GM23338 (cell line): ENCODE measurements around the gene NUDT11. TPM values are rescaled to one million over a fixed set of nuclear protein-coding genes. Genes with fewer than 3 reads are reported as not detected.
A peak's percentile ranks its signal among the peaks of the same experiment; 100 is the strongest.

Experiments
- ATAC-seq: fragments of 200-7000 bp; cut with Tn5 transposase; 3 replicates; pipeline ENCODE4 v1.9.1; 2020
- DNase-seq: peaks from one replicate; pipeline ENCODE4 v3.0.0-alpha.2; 2015; ENCODE audit warnings: low spot score
- H2AFZ ChIP-seq: fragments of 200-600 bp; sonication (generic); 2 replicates; pipeline ENCODE4 v1.8.0; 2016; ENCODE audit warnings: antibody characterized with exemption, mild to moderate bottlenecking, moderate library complexity
- H3F3A ChIP-seq: fragments of 200-600 bp; sonication (generic); replicated peaks from 2 replicates; pipeline ENCODE4 v1.8.0; 2017; ENCODE audit warnings: antibody characterized with exemption, mixed run types, low read depth
- H3K27ac ChIP-seq: fragments of 200-600 bp; sonication (generic); 2 replicates; pipeline ENCODE4 v1.6.1; 2016; ENCODE audit warnings: low read depth
- H3K27me3 ChIP-seq: fragments of 200-600 bp; sonication (generic); 2 replicates; pipeline ENCODE4 v1.8.0; 2016; ENCODE audit warnings: mild to moderate bottlenecking, mixed run types, moderate library complexity; ENCODE audit not compliant: insufficient read depth
- H3K36me3 ChIP-seq: fragments of 200-600 bp; sonication (generic); 2 replicates; pipeline ENCODE4 v1.8.0; 2016; ENCODE audit warnings: mild to moderate bottlenecking; ENCODE audit not compliant: insufficient read depth
- H3K4me1 ChIP-seq: fragments of 200-600 bp; sonication (generic); 2 replicates; pipeline ENCODE4 v1.8.0; 2016; ENCODE audit warnings: mild to moderate bottlenecking, moderate library complexity; ENCODE audit not compliant: insufficient read depth
- H3K4me2 ChIP-seq: fragments of 200-600 bp; sonication (generic); 2 replicates; pipeline ENCODE4 v1.7.1; 2017; ENCODE audit warnings: mixed run types
- H3K4me3 ChIP-seq: fragments of 200-600 bp; sonication (generic); 2 replicates; pipeline ENCODE4 v1.6.1; 2016; ENCODE audit warnings: mixed run types
- H3K79me2 ChIP-seq: fragments of 200-600 bp; sonication (generic); replicated peaks from 2 replicates; pipeline ENCODE4 v1.8.0; 2017; ENCODE audit warnings: mild to moderate bottlenecking; ENCODE audit not compliant: insufficient read depth
- H3K9me2 ChIP-seq: fragments of 200-600 bp; sonication (generic); 2 replicates; pipeline ENCODE4 v1.8.0; 2017; ENCODE audit not compliant: insufficient read depth
- H4K20me1 ChIP-seq: fragments of 200-600 bp; sonication (generic); replicated peaks from 2 replicates; pipeline ENCODE4 v1.8.0; 2017; ENCODE audit warnings: mild to moderate bottlenecking; ENCODE audit not compliant: insufficient read depth
- H3K27ac Mint-ChIP-seq: 2 replicates; pipeline ENCODE4 v1.8.0; 2020; ENCODE audit warnings: inconsistent platforms, mild to moderate bottlenecking, moderate library complexity, mixed read lengths
- H3K27me3 Mint-ChIP-seq: 3 replicates; pipeline ENCODE4 v1.8.0; 2022; ENCODE audit warnings: low read depth, mild to moderate bottlenecking, moderate library complexity, mixed read lengths, inconsistent platforms; ENCODE audit not compliant: insufficient read depth, poor library complexity
- H3K36me3 Mint-ChIP-seq: 3 replicates; pipeline ENCODE4 v1.8.0; 2021; ENCODE audit warnings: low read depth, mild to moderate bottlenecking, inconsistent platforms, moderate library complexity, mixed read lengths
- H3K4me1 Mint-ChIP-seq: 3 replicates; pipeline ENCODE4 v1.8.0; 2020; ENCODE audit warnings: mild to moderate bottlenecking, inconsistent platforms, mixed read lengths
- H3K4me3 Mint-ChIP-seq: 3 replicates; pipeline ENCODE4 v1.8.0; 2021; ENCODE audit warnings: moderate library complexity, mild to moderate bottlenecking, inconsistent platforms, mixed read lengths
- H3K9me3 Mint-ChIP-seq: 3 replicates; pipeline ENCODE4 v1.8.0; 2020; ENCODE audit warnings: moderate library complexity, mild to moderate bottlenecking, inconsistent platforms, mixed read lengths
- EZH2 ChIP-seq: fragments of 200-600 bp; sonication (generic); IDR thresholded peaks from one replicate; pipeline ENCODE4 v1.8.0; 2017; ENCODE audit warnings: antibody characterized with exemption, mild to moderate bottlenecking, low read depth; ENCODE audit not compliant: unreplicated experiment
- JUNB ChIP-seq: IDR thresholded peaks from one replicate; pipeline ENCODE4 v1.6.1; 2016; ENCODE audit warnings: antibody characterized with exemption; ENCODE audit not compliant: unreplicated experiment
- POLR2AphosphoS5 ChIP-seq: IDR thresholded peaks from 2 replicates; pipeline ENCODE4 v1.6.1; 2016; ENCODE audit warnings: antibody characterized with exemption, low read depth
- polyA plus RNA-seq: library from polyadenylated mRNA; unstranded; fragments of >200 nt; fragmentation: Nextera tagmentation; extraction: Ambion mirVana; gene quantifications from 2 replicates; pipeline ENCODE4 v1.2.1, GENCODE V29; 2016
- total RNA-seq: library from RNA; depleted of rRNA; stranded (reverse); fragments of >200 nt; shearing (Covaris generic); gene quantifications from 2 replicates; pipeline ENCODE4 v1.2.3, GENCODE V29; 2014
- TF ChIP-seq, protein P1 (sequence below), 2 experiments: fragments of 200-600 bp in 1 of 2; sonication (generic) in 1 of 2; conservative IDR thresholded peaks; 2 replicates each; pipeline versions ENCODE4 v1.5.1 to v1.6.1; 2016 to 2017; ENCODE audit warnings: antibody characterized with exemption in 2 of 2, low read depth in 2 of 2, mild to moderate bottlenecking in 2 of 2, moderate library complexity in 1 of 2
- TF ChIP-seq, protein P2 (sequence below): IDR thresholded peaks from one replicate; pipeline ENCODE4 v1.6.1; 2018; ENCODE audit warnings: antibody characterized with exemption; ENCODE audit not compliant: unreplicated experiment

Gene NUDT11
- total and polyA plus RNA-seq, 2 experiments from 2014 or later = 27.5 to 39.2 TPM

DNA sequence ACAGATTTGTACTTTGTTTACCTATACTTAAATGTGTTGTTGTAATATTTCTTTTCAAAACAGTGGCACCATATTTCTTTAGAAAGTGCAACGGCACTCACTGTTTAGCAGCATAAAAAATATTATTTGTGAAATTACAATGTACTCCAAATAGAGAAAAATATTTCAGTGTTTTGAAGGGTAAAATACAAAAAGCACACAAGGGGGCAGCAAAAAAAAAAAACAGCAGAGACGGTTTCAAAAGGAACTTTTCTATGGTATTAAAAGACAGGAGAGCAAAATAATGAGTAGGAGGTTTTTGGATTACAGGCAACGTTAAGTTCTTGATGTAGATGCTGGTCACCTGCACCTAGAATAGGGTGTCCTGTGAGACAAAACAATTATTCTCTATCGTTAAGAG, 2.0 kb downstream of the NUDT11 start:
- H4K20me1 ChIP-seq = peaks cover 8% of the 10 kb centered on the region; the same call in 1 of the 2 replicates
- peak overlapping the region; percentile 65 for H3K4me3 ChIP-seq
- peak overlapping the region; percentile 82 for H3K4me3 Mint-ChIP-seq
- no peaks in the 10 kb centered on the region for H3K9me2 ChIP-seq
- no peaks in the 10 kb centered on the region for H3K27me3 Mint-ChIP-seq
- H3K9me3 Mint-ChIP-seq = peaks cover 6% of the 10 kb centered on the region
- H3K4me1 Mint-ChIP-seq = peaks cover 11% of the 10 kb centered on the region; the same call in 2 of the 3 replicates
- no peaks in the 10 kb centered on the region for H3F3A ChIP-seq
- no peaks in the 10 kb centered on the region for H3K36me3 ChIP-seq
- peak overlapping the region; percentile 85 for H3K4me2 ChIP-seq
- H2AFZ ChIP-seq = no peak overlapping the region
- H3K4me1 ChIP-seq = peaks cover 13% of the 10 kb centered on the region; the same call in 1 of the 2 replicates
- 0 out of 2 replicates have a peak, but pooled peaks cover 6% of the 10 kb centered on the region for H3K27me3 ChIP-seq
- peaks cover 44% of the 10 kb centered on the region for H3K79me2 ChIP-seq
- DNase-seq (no peak), ATAC-seq (no peak)
- H3K27ac ChIP-seq = no peak overlapping the region
- no peak for TF ChIP-seq JUNB
- TF ChIP-seq, protein P1, sequence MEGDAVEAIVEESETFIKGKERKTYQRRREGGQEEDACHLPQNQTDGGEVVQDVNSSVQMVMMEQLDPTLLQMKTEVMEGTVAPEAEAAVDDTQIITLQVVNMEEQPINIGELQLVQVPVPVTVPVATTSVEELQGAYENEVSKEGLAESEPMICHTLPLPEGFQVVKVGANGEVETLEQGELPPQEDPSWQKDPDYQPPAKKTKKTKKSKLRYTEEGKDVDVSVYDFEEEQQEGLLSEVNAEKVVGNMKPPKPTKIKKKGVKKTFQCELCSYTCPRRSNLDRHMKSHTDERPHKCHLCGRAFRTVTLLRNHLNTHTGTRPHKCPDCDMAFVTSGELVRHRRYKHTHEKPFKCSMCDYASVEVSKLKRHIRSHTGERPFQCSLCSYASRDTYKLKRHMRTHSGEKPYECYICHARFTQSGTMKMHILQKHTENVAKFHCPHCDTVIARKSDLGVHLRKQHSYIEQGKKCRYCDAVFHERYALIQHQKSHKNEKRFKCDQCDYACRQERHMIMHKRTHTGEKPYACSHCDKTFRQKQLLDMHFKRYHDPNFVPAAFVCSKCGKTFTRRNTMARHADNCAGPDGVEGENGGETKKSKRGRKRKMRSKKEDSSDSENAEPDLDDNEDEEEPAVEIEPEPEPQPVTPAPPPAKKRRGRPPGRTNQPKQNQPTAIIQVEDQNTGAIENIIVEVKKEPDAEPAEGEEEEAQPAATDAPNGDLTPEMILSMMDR (conservative IDR thresholded peaks at IDR 0.05; ENCODE audit: low read depth in 2 of 2) = peak in 1 of 2 experiments; percentile 26; a peak in 1 of 4 replicates
- H3K36me3 Mint-ChIP-seq = peaks cover 3% of the 10 kb centered on the region; the same call in 2 of the 3 replicates
- H3K27ac Mint-ChIP-seq = no peak overlapping the region

DNA sequence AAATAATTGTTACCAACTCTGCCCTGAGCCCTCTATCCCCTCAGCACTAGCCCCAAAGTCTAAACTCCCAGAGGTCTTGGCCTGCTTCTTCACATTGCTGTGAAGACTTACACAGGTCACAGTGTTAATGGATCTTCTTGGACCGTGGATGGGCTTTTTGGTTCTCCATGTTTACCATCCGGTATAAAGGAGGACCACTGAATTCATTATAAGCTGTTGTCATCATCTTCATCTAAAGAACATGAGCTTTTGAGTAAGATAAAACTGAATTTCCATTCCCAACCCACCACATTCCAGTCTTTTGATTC, 8.5 kb downstream of the NUDT11 start:
- no peak overlapping the region for H3K4me3 Mint-ChIP-seq
- no peaks in the 10 kb centered on the region for H3K27me3 Mint-ChIP-seq
- peak overlapping the region; percentile 92; the same call in 1 of the 2 replicates for H3K27ac Mint-ChIP-seq
- Histone ChIP-seq H3K4me3 (no peak overlapping the region), H3K4me2 (no peak overlapping the region), H3F3A (no peaks in the 10 kb centered on the region), H3K27ac (no peak overlapping the region), H4K20me1 (peaks cover 4% of the 10 kb centered on the region; the same call in 1 of the 2 replicates), H3K36me3 (no peaks in the 10 kb centered on the region), H3K9me2 (no peaks in the 10 kb centered on the region), H3K4me1 (no peaks in the 10 kb centered on the region), H3K27me3 (no peaks in the 10 kb centered on the region), H3K79me2 (peaks cover 20% of the 10 kb centered on the region), H2AFZ (no peak overlapping the region)
- H3K4me1 Mint-ChIP-seq = peaks cover 6% of the 10 kb centered on the region; the same call in 2 of the 3 replicates
- no peaks in the 10 kb centered on the region; the same call in 2 of the 3 replicates for H3K36me3 Mint-ChIP-seq
- ATAC-seq (no peak), DNase-seq (no peak)
- no peaks in the 10 kb centered on the region for H3K9me3 Mint-ChIP-seq
- TF ChIP-seq EZH2 = no peak
- TF ChIP-seq, protein P1 (conservative IDR thresholded peaks at IDR 0.05; ENCODE audit: low read depth in 2 of 2) = no peak
- TF ChIP-seq, protein P2, sequence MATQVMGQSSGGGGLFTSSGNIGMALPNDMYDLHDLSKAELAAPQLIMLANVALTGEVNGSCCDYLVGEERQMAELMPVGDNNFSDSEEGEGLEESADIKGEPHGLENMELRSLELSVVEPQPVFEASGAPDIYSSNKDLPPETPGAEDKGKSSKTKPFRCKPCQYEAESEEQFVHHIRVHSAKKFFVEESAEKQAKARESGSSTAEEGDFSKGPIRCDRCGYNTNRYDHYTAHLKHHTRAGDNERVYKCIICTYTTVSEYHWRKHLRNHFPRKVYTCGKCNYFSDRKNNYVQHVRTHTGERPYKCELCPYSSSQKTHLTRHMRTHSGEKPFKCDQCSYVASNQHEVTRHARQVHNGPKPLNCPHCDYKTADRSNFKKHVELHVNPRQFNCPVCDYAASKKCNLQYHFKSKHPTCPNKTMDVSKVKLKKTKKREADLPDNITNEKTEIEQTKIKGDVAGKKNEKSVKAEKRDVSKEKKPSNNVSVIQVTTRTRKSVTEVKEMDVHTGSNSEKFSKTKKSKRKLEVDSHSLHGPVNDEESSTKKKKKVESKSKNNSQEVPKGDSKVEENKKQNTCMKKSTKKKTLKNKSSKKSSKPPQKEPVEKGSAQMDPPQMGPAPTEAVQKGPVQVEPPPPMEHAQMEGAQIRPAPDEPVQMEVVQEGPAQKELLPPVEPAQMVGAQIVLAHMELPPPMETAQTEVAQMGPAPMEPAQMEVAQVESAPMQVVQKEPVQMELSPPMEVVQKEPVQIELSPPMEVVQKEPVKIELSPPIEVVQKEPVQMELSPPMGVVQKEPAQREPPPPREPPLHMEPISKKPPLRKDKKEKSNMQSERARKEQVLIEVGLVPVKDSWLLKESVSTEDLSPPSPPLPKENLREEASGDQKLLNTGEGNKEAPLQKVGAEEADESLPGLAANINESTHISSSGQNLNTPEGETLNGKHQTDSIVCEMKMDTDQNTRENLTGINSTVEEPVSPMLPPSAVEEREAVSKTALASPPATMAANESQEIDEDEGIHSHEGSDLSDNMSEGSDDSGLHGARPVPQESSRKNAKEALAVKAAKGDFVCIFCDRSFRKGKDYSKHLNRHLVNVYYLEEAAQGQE = no peak
- no peak for TF ChIP-seq POLR2AphosphoS5
